Activated CD8-positive, alpha-beta memory T cell treated with anti-CD3 and anti-CD28 coated beads for 4 hours (primary cell): ENCODE results near the gene ATP8B3.

ENCODE experiments used
- DNase-seq, 2 donors: peaks; one replicate each; pipeline ENCODE4 v3.0.0-alpha.2; 2020; ENCODE audit warnings: low read depth in 2 of 2

Gene ATP8B3

DNA sequence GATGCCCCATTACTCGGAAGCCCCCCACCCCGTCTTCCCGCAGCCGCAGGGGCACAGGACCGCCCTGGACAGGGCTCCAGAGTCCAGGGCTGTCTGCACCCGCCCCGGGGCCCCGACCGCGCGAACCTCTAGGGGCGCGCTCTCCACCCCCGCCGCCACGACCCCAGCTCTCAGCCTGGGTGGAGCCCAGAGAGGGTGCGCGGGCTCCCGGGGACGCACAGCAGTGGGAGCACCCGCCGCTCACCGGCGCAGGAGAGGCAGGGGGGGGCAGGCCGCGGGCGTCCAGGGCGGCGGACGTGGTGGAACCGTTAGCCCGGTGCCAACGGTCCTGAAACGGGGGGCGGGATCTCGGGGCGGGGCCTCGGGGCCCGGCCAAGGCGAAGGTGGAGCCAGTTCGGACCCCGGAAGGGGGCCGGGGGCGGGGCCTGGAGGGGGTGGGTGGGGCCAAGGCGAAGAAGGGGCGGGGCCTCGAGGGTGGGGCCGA is at the start of gene ATP8B3:
Gene ATP8B3, minus strand, starts transcription at position 335 of the 484 bp plus-strand sequence. CDS start 540 bp downstream, outside the sequence.
- peak in 1 of 2 donors; percentile 50 for DNase-seq

DNA sequence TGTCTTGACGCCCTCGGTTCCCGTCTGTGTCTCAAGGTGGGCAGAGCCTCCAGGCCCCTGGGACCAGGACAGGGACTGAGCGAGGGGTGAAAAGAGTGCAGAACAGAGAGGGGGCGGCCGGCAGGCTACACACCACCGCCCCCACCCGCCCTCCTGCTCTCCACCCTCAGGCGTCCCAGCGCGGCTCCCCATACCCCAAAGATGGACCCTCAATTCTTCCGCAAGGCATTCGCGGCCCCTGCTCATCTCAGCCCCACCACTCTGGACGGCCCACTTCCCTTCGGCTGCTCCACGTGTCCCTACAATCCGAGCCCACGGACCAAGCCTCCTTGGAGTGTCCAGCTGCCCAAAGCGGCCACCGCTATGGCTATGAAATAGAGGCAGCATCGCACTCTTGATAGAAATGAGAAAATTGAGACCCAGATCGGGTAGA is 49.5 kb upstream of the ATP8B3 start:
- DNase-seq, result no peak

- no peak for DNase-seq
These were observed 48.9 kb upstream of the ATP8B3 start for GRCh38 chr19:1860821-1861598.

GRCh38 chr19:1860042-1860775 is 48.1 kb upstream of the ATP8B3 start:
- DNase-seq, result no peak

- DNase-seq, result no peak
These were observed 47.3 kb upstream of the ATP8B3 start for GRCh38 chr19:1859331-1859781.

DNA sequence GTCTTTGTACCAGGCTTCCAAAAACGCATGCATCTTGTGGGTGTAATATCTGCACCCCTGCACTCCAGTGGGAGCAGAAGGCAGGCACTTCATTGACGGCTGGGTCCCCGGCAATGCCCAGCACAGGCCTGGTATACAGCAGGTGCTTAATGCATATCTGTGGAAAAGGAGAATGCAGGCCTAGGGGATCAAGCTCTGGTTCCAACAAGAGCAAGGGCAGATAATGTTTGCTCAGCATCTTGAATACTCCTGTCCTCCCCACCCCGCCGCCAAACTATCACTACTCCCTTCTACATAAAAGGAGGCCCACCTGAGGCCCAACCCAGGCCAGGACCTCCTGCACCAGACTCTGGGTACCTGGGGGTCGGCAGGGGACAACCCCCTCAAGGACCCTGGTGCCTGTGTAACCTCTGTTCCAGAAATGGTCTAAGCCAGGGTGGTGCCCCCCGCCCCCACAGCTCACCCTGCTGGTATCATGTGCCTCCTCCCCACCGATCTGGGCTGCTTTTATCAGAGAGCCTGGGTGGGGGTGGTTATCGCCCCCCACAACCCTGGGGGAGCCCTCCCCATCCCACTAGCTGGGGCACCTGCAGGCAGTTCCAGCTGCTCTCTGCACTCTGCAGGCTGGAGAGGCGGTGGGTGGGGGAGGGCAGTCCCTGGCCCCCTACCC is 46.5 kb upstream of the ATP8B3 start:
- DNase-seq, result no peak

GRCh38 chr19:1857648-1858326 is 45.7 kb upstream of the ATP8B3 start:
- DNase-seq, result no peak

DNA sequence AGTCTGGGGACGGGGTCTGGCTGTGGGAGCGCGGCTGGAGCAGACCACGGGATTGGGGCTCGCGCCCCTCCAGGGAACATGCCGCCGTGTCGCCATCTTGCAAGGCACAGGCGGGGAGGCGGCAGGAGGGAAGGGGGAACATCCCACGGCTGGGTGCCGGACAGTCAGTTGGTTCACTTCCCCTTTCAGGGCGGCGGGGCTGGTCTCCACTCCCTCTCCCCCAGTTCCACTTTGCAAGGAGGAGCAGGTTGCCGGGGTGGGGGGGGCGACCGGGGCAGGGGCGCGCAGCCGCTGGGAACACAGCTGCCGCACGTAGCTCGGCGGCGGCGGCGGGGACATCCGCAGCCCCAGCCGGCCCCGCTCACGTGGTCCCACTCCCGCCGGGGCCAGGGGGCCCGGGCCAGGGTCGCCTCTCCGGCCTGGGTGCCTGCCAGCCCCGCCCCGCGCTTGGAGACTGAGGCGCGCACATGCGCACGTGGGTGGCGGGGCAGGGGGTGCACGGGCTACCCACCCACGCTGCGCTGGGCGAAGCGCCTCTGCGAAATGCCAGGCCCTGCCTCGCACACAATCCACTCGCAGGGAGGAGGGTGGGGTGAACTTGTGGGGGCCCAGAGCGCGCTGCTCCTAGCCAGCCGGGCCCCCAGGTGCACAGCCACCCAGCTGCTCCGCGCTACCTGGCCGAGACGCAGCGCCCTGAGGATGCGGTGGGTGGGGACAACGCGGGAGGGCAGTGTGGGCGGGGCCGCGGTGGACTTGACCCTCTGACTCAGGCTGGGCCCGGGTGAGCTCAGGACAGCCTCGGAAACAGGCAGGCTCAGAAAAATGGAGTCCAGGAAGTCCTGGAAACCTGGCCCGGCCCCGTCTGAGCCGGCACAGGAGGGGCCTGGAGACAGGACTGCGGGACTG is 44.9 kb upstream of the ATP8B3 start:
- no peak for DNase-seq

DNA sequence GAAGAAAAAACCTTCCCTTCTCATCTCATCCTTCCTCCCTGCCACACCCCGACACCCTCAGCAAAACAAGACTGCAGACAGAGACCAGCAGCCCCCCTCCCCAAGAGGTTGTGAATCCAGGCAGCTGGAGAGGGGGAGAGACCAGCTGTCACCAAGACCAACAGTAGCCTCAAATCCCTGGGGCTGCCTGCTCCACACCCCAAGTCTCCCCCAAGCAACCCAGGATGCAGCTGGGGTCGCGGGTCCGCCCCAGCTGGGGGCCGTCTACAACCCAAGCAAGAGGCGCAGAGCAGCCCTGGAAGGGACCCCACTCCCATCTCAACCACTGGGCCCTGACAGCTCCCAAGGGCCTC is 44.2 kb upstream of the ATP8B3 start:
- DNase-seq, result no peak

DNA sequence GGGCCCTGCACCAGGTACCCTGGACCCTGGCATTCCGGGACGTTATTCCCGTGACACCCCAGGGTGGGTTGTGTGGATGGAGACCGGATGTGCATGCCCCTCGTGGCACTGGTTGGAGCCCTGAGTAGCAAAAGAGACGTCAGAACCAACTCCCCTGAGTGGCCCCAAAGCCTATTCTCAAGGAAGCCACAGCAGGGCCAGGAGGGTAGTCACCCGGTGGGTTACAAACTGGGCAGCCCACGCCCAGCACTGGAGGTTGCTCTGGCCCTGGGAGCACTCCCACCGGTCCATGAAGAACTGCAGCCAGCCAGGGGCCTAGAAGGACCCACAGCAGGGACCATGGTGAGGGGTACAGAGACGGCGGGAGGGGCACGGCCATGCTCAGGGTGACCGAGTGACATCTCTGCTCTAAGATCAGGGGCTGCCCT is 43.8 kb upstream of the ATP8B3 start:
- DNase-seq, result no peak

DNA sequence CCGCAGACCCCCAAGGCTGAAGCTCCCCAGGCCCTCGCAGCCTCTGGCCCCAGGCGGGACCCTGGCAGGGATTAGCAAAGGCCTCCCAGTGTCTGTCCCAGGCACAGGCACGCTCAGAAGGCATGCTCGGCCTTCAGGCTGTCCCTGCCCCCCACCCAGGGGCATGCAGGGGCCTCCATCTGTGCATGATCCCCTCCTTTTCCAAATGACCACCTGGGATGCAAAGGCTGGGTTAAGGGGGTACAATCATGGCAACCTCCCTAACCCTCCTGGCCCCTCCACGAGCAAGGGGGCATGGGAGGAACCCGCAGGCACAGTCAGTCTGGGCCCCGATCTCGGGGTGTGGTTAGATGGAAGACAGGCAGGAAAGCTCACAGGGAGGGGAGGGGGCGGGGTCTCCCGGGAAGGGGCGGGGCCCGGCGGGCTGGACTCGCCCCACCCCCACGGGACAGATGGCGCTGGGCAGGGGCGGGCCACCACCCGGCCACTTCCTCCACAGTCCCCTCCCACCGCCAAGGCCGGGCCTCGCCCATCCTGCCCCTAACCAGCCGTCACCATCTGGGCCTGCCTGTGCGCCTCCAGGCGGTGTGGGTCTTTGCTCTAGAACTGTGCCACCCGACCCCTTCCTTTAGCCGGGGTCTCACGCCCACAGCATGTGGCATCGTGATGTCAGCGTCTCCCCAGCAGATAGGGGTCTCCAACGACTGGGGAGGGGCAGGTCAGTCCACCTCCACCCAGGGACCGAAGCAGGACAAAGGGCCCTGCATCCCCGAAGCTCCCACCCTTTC is 43.2 kb upstream of the ATP8B3 start:
- peak in 1 of 2 donors; percentile 54 for DNase-seq

- no peak for DNase-seq
These were observed 42.5 kb upstream of the ATP8B3 start for GRCh38 chr19:1854542-1855039.

DNA sequence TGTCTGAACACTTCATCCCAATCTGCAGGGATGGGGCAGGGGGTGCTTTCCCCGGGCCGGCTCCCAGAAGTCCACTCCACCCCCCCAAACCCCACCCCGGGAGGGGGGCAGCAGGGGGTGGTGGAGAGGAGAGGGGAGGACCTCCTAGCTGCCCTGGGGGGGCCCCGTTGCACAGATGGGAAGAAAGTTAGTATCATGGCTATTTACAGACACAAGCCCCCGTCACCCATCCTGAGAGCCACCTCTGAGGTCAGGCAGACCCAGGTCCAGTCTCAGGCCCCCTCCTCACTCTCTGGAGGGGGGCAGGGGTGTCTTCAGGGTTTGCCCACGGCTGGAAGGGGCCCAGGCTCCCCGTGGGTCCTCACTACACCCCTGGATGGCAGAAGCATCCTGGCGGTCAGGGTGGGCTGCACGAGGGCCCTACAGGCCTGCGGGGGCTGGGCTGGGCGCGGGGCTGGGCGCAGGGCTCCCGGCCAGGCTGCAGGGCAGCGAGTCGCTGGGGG is 42.0 kb upstream of the ATP8B3 start:
- no peak for DNase-seq

DNA sequence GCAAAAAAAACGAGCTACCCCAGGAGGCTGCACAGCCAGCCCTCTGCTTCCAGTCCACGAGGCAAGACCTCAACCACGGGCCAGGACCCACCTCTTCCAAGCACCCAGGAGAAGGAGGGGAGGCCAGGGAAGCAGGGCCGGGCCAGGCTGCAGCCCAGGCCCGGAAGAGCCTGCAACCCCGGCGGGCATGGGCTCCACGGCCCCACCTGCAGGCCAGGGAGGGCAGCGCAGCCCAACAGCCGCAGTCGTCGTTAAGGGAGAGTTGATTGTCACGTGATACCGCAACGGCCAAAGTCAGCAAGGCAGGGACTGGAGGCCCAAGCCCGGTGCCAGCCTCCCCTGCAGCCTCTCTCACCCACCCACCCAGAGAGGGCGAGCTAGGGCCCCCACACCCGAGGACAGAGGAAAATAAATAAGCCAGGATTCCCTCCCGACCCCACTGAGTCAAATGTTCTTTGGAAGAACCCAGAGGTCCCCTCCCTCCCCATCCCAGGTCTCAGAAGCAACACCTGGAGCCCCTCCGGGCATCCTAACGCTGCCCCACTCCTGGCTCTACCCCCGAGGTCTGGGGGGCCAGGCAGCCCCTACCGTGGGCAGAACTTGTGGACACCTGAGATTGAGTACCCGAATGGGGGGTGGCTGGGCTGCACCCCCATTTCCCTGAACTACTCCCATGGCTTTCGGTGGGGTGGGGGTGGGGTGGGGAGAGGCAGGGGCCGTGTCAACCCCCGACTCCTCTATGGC is 41.4 kb upstream of the ATP8B3 start:
- peak in 1 of 2 donors; percentile 48 for DNase-seq

- no peak for DNase-seq
These were observed 40.6 kb upstream of the ATP8B3 start for GRCh38 chr19:1852581-1853128.

DNA sequence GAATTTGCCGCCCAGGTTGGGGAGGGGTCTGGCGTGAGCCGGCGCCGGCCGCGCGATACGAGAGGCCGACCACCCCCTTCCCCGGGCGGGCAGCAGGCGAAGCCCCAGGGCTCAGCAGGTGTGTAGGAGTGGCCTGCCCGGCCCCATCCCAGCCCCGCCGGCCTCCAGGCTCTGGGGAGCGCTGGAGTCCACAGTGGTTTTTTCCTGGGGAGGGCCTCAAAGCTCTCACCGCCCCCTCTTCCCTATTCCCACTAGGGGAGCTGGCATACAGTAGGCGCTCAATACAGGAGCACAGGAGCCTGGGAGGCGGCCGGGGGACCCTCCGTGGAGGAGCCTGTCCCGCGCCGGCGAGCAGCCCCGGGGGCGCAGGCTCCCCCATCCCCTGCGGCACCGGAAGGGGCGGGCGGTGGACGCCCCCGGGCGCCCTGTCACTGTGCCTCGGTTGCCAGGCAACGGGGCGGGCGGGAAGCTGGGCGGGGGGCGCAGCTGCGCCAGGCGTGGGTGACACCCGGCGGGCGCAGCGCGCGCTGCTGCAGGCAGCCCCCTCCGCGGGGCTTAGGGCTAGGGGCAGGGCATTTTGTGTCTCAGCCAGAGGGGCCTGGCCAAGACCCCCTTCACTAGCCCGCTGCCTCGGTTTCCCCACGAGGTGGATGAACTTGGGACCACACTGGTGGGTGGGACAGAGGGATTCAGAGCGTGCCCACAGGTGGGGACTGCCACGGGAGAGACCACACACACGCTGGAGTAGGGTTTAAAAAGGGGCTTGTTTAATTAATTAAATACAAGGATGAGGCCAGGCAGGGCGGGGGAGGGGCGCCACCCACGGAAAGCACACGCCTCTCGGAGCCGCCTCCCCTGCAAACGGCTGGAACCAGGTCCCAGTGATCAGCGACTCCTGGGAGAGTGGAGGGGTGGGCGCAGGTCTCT is 39.8 kb upstream of the ATP8B3 start:
- peak in 1 of 2 donors; percentile 45 for DNase-seq
